HepG2 (cell line): ENCODE data around the gene FBP1. TPM values are rescaled to one million over a fixed set of nuclear protein-coding genes. Genes with fewer than 3 reads are reported as not detected.

Source experiments
- ATAC-seq: fragments of 200-7000 bp; cut with Tn5 transposase; 3 replicates; pipeline ENCODE4 v1.9.1; 2020; ENCODE audit warnings: mild to moderate bottlenecking, moderate library complexity
- BruUV-seq: library from RNA; stranded (reverse); fragments of 400-500 nt; replicated peaks from 2 replicates; lab custom pipeline; 2021; lab: Mats Ljungman, UMichigan
- CTCF ChIA-PET: fragments of 300-600 bp; formaldehyde crosslinking; extraction: SDS; loops from one replicate; lab custom pipeline; 2021; ENCODE audit warnings: low total read pairs, inconsistent platforms, low intra/inter-chr PET ratio; lab: Yijun Ruan, JAX
- POLR2A ChIA-PET: fragments of 350-600 bp; sonication (Branson Sonifier 250); formaldehyde crosslinking; loops from one replicate; lab custom pipeline; 2020; ENCODE audit warnings: antibody characterized with exemption, inconsistent platforms; lab: Yijun Ruan, JAX
- DNase-seq: peaks from one replicate; pipeline ENCODE4 v3.0.0-alpha.2; 2015; ENCODE audit warnings: low spot score
- FAIRE-seq: peaks from 3 replicates; lab custom pipeline; 2011; peaks lifted over from hg19 to GRCh38; lab: Jason Lieb, UNC
- H2AFZ ChIP-seq: one replicate; pipeline ENCODE4 v1.6.1; 2011; ENCODE audit warnings: low read length, inconsistent platforms
- H3K27ac ChIP-seq: fragments of 300-600 bp; 3 replicates; pipeline ENCODE4 v1.8.0; 2011; ENCODE audit warnings: mixed run types, mild to moderate bottlenecking, mixed read lengths, low read length, inconsistent platforms; ENCODE audit not compliant: insufficient read depth; ENCODE audit errors: extremely low read length
- H3K27me3 ChIP-seq, 2 experiments: fragments of 200-600 bp in 1 of 2; 2 replicates in 1 of 2; 3 replicates in 1 of 2; pipeline versions ENCODE4 v1.6.0 to v1.8.0; 2011; ENCODE audit warnings: low read length in 2 of 2, mild to moderate bottlenecking in 2 of 2, moderate library complexity in 2 of 2, inconsistent platforms in 1 of 2; ENCODE audit not compliant: insufficient read depth in 2 of 2, control insufficient read depth in 1 of 2
- H3K36me3 ChIP-seq, 2 experiments: fragments of 200-600 bp in 1 of 2; replicated peaks in 1 of 2; 2 replicates in 1 of 2; 3 replicates in 1 of 2; pipeline versions ENCODE4 v1.5.1 to v1.8.0; 2011; ENCODE audit warnings: low read length in 2 of 2, inconsistent platforms in 1 of 2; ENCODE audit not compliant: insufficient read depth in 2 of 2, control insufficient read depth in 1 of 2
- H3K4me1 ChIP-seq: 2 replicates; pipeline ENCODE4 v1.5.1; 2012; ENCODE audit warnings: low read length, inconsistent platforms; ENCODE audit not compliant: insufficient read depth
- H3K4me2 ChIP-seq: 2 replicates; pipeline ENCODE4 v1.6.0; 2011; ENCODE audit warnings: low read depth, low read length, inconsistent platforms
- H3K4me3 ChIP-seq, 3 experiments: fragments of 200-600 bp in 1 of 3; sonication (generic), shearing (Covaris generic) in 1 of 3; replicated peaks in 1 of 3; 2 replicates each; pipeline ENCODE4 v1.5.1; 2011 to 2016; ENCODE audit warnings: low read length in 3 of 3, inconsistent platforms in 2 of 3, low read depth in 2 of 3, mild to moderate bottlenecking in 2 of 3, control low read depth in 1 of 3, mixed read lengths in 1 of 3; ENCODE audit not compliant: insufficient read depth in 1 of 3
- H3K79me2 ChIP-seq: one replicate; pipeline ENCODE4 v1.6.1; 2011; ENCODE audit warnings: low read length, inconsistent platforms; ENCODE audit not compliant: insufficient read depth
- H3K9ac ChIP-seq: 2 replicates; pipeline ENCODE4 v1.6.0; 2011; ENCODE audit warnings: mild to moderate bottlenecking, low read depth, low read length, inconsistent platforms; ENCODE audit not compliant: insufficient read depth
- H3K9me3 ChIP-seq: 2 replicates; pipeline ENCODE4 v1.5.1; 2012; ENCODE audit warnings: mild to moderate bottlenecking, low read length
- H4K20me1 ChIP-seq: 2 replicates; pipeline ENCODE4 v1.6.0; 2011; ENCODE audit warnings: inconsistent platforms, mild to moderate bottlenecking, low read length, moderate library complexity; ENCODE audit not compliant: insufficient read depth
- CHD4 ChIP-seq: fragments of 200-600 bp; sonication (generic); IDR thresholded peaks from 2 replicates; pipeline ENCODE4 v1.7.0; 2017; ENCODE audit warnings: mild to moderate bottlenecking, low read length, borderline replicate concordance
- E2F1 ChIP-seq: sonication (generic); formaldehyde crosslinking; IDR thresholded peaks from 2 replicates; pipeline ENCODE4 v1.5.0; 2020; ENCODE audit warnings: missing genetic modification reagents
- EED ChIP-seq: sonication (generic); formaldehyde crosslinking; IDR thresholded peaks from 2 replicates; pipeline ENCODE4 v1.5.0; 2020; ENCODE audit warnings: mild to moderate bottlenecking, missing genetic modification reagents
- HCFC1 ChIP-seq: fragments of 150-350 bp; IDR thresholded peaks from 2 replicates; pipeline ENCODE4 v1.6.1; 2014; ENCODE audit warnings: low read depth, low read length
- HMG20B ChIP-seq: conservative IDR thresholded peaks from 2 replicates; pipeline ENCODE4 v1.6.1; 2016; ENCODE audit warnings: missing genetic modification reagents, missing compliant biosample characterization
- PCBP1 ChIP-seq: fragments of 200-400 bp; formaldehyde crosslinking; IDR thresholded peaks from 2 replicates; pipeline ENCODE4 v1.6.1; 2017; ENCODE audit warnings: mild to moderate bottlenecking, low read depth, low read length, borderline replicate concordance
- RAD21 ChIP-seq: fragments of 450-650 bp; formaldehyde crosslinking; IDR thresholded peaks from 2 replicates; pipeline ENCODE4 v1.5.0; 2020; ENCODE audit warnings: mild to moderate bottlenecking
- SRSF9 ChIP-seq: fragments of 200-400 bp; formaldehyde crosslinking; IDR thresholded peaks from 2 replicates; pipeline ENCODE4 v1.6.1; 2018; ENCODE audit warnings: borderline replicate concordance, mild to moderate bottlenecking, low read depth, low read length; ENCODE audit not compliant: insufficient read depth, poor library complexity, severe bottlenecking
- ZKSCAN1 ChIP-seq: fragments of 150-350 bp; IDR thresholded peaks from 2 replicates; pipeline ENCODE4 v1.6.1; 2014; ENCODE audit warnings: low read length
- WGBS: methylation state at CpG from one replicate; pipeline ENCODE4 v1.1.6; 2017; ENCODE audit warnings: low lambda C conversion rate; 5-methylcytosine and 5-hydroxymethylcytosine counted together
- in situ Hi-C: cut with HindIII; loops from 2 replicates; pipeline ENCODE4 v1.10.0; 2017; ENCODE audit warnings: low pct_unique_long_range_greater_than_20kb; ENCODE audit not compliant: extremely low pct_ligation_motif_present
- intact Hi-C: fragments of 100-400 bp; cut with micrococcal nuclease; formaldehyde crosslinking; loops from one replicate; pipeline ENCODE4 v1.10.0; 2022; ENCODE audit not compliant: unreplicated experiment
- polyA plus RNA-seq, 8 experiments: library from polyadenylated mRNA; depleted of rRNA in 3 of 8; stranded (reverse) in 7 of 8; unstranded in 1 of 8; fragments of >200 nt; fragmentation: Illumina TruSeq in 4 of 8; extraction: Trizol in 4 of 8; gene quantifications; 2 replicates each; pipeline versions ENCODE4 v1.2.1 to v1.2.3, GENCODE V29; 2011 to 2016; ENCODE audit warnings: low read depth in 4 of 8, missing spikeins in 1 of 8, mixed read lengths in 1 of 8; ENCODE audit not compliant: insufficient read depth in 1 of 8
- total RNA-seq, 5 experiments: library from RNA; depleted of rRNA; stranded (reverse); fragments of >200 nt; fragmentation: Illumina TruSeq; extraction: Trizol; gene quantifications; 2 replicates each; pipeline ENCODE4 v1.2.3, GENCODE V29; 2016; ENCODE audit warnings: low read depth in 1 of 5
- TF ChIP-seq, protein P1 (sequence below): sonication (generic); formaldehyde crosslinking; IDR thresholded peaks from 2 replicates; pipeline ENCODE4 v1.5.0; 2020; ENCODE audit warnings: mild to moderate bottlenecking, missing genetic modification reagents
- TF ChIP-seq, protein P2 (sequence below): sonication (generic); formaldehyde crosslinking; conservative IDR thresholded peaks from 2 replicates; pipeline ENCODE4 v1.8.1; 2023; ENCODE audit warnings: missing genetic modification reagents
- TF ChIP-seq, protein P3 (sequence below): sonication (generic); formaldehyde crosslinking; IDR thresholded peaks from 2 replicates; pipeline ENCODE4 v1.5.1; 2020; ENCODE audit warnings: missing genetic modification reagents, mild to moderate bottlenecking, borderline replicate concordance
- TF ChIP-seq, protein P4 (sequence below): sonication (generic); formaldehyde crosslinking; IDR thresholded peaks from 2 replicates; pipeline ENCODE4 v1.4.0; 2020; ENCODE audit warnings: mild to moderate bottlenecking, missing genetic modification reagents

Gene FBP1
- total and polyA plus RNA-seq, 2 of the 13 experiments (the other 11 are each of a cell fraction or from before 2014, with no cell fraction given) = 0.29 to 0.53 TPM

GRCh38 chr9:94611638-94612068 is 27.7 kb downstream of the FBP1 start:
- Histone ChIP-seq H3K79me2 (no peaks in the 10 kb centered on the region), H3K36me3 (no peaks in the 10 kb centered on the region), H3K4me1 (peaks cover 57% of the 10 kb centered on the region), H3K27me3 (no peaks in the 10 kb centered on the region), H4K20me1 (no peaks in the 10 kb centered on the region), H3K9me3 (no peaks in the 10 kb centered on the region), H3K9ac (no peak overlapping the region), H3K4me3 (peak overlapping the region in 1 of 3 experiments; percentile 37; a peak in 1 of 6 replicates), H3K27ac (peak overlapping the region; percentile 52), H2AFZ (peak overlapping the region; percentile 23), H3K4me2 (peak overlapping the region; percentile 79)
- ChIA-PET POLR2A (interaction anchor here (2.0 kb wide), 1 partner anchor 57 kb away, joined by 6 read pairs; the partner anchor contains the start of gene PCAT7), CTCF (no interaction called here)
- DNase-seq (no peak), ATAC-seq (no peak), FAIRE-seq (no peak)
- intact Hi-C loops = no loop called here
- WGBS = 85% methylated on average over 3 of the region's 3 CpGs
- BruUV-seq = no TSS peak
- in situ Hi-C loops = no loop called here
- TF ChIP-seq PCBP1 = no peak
- TF ChIP-seq, protein P1, sequence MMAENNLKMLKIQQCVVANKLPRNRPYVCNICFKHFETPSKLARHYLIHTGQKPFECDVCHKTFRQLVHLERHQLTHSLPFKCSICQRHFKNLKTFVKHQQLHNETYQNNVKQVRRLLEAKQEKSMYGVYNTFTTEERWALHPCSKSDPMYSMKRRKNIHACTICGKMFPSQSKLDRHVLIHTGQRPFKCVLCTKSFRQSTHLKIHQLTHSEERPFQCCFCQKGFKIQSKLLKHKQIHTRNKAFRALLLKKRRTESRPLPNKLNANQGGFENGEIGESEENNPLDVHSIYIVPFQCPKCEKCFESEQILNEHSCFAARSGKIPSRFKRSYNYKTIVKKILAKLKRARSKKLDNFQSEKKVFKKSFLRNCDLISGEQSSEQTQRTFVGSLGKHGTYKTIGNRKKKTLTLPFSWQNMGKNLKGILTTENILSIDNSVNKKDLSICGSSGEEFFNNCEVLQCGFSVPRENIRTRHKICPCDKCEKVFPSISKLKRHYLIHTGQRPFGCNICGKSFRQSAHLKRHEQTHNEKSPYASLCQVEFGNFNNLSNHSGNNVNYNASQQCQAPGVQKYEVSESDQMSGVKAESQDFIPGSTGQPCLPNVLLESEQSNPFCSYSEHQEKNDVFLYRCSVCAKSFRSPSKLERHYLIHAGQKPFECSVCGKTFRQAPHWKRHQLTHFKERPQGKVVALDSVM (CRISPR knock-in tag) = peak; percentile 80
- TF ChIP-seq, protein P2, sequence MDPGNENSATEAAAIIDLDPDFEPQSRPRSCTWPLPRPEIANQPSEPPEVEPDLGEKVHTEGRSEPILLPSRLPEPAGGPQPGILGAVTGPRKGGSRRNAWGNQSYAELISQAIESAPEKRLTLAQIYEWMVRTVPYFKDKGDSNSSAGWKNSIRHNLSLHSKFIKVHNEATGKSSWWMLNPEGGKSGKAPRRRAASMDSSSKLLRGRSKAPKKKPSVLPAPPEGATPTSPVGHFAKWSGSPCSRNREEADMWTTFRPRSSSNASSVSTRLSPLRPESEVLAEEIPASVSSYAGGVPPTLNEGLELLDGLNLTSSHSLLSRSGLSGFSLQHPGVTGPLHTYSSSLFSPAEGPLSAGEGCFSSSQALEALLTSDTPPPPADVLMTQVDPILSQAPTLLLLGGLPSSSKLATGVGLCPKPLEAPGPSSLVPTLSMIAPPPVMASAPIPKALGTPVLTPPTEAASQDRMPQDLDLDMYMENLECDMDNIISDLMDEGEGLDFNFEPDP (CRISPR knock-in tag) = 0 out of 2 replicates have a peak, but pooled peaks have one; percentile 81
- TF ChIP-seq EED = no peak
- TF ChIP-seq, protein P3, sequence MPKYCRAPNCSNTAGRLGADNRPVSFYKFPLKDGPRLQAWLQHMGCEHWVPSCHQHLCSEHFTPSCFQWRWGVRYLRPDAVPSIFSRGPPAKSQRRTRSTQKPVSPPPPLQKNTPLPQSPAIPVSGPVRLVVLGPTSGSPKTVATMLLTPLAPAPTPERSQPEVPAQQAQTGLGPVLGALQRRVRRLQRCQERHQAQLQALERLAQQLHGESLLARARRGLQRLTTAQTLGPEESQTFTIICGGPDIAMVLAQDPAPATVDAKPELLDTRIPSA (CRISPR knock-in tag) = no peak
- TF ChIP-seq, protein P4, sequence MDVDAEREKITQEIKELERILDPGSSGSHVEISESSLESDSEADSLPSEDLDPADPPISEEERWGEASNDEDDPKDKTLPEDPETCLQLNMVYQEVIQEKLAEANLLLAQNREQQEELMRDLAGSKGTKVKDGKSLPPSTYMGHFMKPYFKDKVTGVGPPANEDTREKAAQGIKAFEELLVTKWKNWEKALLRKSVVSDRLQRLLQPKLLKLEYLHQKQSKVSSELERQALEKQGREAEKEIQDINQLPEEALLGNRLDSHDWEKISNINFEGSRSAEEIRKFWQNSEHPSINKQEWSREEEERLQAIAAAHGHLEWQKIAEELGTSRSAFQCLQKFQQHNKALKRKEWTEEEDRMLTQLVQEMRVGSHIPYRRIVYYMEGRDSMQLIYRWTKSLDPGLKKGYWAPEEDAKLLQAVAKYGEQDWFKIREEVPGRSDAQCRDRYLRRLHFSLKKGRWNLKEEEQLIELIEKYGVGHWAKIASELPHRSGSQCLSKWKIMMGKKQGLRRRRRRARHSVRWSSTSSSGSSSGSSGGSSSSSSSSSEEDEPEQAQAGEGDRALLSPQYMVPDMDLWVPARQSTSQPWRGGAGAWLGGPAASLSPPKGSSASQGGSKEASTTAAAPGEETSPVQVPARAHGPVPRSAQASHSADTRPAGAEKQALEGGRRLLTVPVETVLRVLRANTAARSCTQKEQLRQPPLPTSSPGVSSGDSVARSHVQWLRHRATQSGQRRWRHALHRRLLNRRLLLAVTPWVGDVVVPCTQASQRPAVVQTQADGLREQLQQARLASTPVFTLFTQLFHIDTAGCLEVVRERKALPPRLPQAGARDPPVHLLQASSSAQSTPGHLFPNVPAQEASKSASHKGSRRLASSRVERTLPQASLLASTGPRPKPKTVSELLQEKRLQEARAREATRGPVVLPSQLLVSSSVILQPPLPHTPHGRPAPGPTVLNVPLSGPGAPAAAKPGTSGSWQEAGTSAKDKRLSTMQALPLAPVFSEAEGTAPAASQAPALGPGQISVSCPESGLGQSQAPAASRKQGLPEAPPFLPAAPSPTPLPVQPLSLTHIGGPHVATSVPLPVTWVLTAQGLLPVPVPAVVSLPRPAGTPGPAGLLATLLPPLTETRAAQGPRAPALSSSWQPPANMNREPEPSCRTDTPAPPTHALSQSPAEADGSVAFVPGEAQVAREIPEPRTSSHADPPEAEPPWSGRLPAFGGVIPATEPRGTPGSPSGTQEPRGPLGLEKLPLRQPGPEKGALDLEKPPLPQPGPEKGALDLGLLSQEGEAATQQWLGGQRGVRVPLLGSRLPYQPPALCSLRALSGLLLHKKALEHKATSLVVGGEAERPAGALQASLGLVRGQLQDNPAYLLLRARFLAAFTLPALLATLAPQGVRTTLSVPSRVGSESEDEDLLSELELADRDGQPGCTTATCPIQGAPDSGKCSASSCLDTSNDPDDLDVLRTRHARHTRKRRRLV (CRISPR knock-in tag) = no peak
- no peak for TF ChIP-seq ZKSCAN1
- no peak for TF ChIP-seq RAD21 (CRISPR knock-in tag)
- no peak for TF ChIP-seq HMG20B
- TF ChIP-seq E2F1 (CRISPR knock-in tag) = no peak
- TF ChIP-seq CHD4 = 0 out of 2 replicates have a peak, but pooled peaks have one; percentile 32
- no peak for TF ChIP-seq SRSF9
- TF ChIP-seq HCFC1 = no peak
